Stimulated activated CD8-positive, alpha-beta memory T cell treated with anti-CD3 and anti-CD28 coated beads, Interleukin-15, amount 100 ng/mL, for 4 hours (primary cell): ENCODE results near the gene RTCA.
"Not testable (repeated sequence)": the region's sequence is repeated elsewhere in the genome, so short reads cannot be mapped to it uniquely, and the experiment has no call there.

Source experiments
- DNase-seq, 2 donors: peaks; one replicate each; pipeline ENCODE4 v3.0.0-alpha.2; 2020; ENCODE audit warnings: low read depth in 2 of 2

Gene RTCA

DNA sequence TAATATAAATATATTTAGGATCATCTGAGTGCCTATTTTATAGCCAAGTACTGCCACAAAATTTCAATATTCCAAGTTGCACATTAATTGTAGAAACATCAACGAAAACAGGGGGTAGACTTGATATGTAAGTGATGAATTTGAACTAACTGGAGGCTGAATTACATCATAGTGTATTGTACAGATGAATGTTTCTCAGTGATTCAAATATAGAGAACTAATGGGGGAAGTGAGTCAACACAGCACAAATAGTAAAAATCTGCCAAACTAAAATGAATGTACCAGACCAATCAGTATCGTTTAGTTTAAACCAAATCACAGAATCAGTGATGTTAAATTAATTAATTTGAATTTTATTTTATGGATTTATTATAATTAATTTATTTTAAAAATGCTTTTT is 42.8 kb downstream of the RTCA start:
- no peak for DNase-seq

DNA sequence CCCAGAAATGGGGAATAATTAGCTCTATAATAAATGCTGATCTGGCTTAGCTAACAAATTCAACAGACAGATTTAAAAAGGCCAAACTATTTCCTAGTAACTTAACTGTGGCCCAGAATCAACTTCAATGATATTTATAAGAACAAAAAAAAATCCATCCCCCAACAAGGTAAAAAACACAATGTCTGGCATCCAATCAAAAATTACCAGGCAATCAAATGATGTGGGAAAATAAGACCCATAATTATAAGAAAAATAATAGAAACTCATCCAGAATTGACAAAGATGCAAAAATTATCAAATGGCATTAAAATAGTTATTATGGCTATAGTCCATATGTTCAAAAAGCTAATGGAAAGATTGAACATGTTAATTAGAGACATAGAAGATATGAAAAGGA is 43.8 kb downstream of the RTCA start:
- DNase-seq = no peak

DNA sequence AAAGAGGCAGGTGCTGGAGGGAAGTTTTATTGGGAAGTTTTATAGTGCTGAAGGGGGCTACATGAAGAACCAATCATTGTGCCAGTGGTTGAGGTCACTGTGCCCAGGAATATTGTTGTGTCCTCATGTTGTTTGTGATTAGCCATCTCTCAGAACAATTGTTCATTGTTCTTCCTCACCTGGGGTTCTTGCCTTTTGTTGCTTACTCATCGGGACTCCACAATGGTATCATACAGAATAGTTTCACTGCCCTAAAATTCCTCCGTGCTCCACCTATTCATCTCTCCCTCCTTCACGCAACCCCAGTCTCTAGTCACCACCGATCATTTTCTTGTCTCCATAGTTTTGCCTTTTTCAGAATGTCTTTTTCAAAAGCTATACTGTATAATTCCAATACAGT is 47.4 kb downstream of the RTCA start:
- DNase-seq = no peak

DNA sequence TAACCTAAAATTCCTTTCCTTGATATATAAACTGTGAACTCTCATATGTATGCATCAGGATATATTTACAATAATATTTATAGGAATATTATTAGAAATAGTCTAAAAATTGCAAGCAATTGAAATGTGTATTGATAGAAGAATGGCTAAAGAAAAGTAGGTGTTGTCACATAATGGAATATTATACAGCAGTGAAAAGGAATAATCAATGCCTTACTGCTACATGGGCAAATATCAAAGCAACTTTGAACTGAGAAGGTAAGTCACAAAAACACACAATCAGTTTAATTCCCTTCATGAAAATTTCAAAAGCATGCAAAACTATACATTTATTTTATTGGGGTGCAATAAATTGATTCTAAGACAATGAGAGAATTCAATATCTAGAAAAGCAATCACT is 50.6 kb downstream of the RTCA start:
- DNase-seq = no peak

DNA sequence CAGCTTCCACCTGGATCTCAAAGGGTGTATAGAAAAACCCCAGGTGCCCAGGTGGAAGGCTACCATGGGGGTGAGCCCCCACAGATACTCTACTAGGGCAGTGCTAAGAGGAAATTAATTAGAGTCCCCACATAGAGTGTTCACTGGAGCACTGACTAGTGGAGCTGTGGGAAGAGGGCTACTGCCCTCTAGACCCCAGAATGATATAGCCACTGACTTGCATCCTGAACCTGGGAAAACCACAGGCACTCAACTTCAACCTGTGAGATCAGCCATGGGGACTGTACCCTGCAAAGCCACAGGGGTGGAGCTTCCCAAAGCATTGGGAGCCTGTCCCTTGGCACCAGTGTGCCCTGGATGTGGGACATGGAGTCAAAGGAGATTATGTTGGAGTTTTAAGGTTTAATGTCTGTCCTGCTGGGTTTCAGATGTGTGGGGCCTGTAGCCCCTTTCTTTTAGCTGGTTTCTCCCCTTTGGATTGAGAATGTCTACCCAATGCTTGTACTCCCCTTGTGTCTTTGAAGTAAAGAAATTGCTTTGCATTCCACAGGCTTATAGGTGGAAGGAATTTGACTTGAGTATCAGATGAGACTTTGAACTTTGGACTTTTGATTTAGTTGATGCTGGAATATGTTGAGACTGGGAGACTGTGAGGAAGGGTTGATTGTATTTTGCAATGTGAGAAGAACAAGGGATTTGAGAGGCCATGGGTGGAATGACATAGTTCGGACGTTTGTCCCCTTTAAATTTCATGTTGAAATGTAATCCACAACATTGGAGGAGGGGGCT is 54.5 kb downstream of the RTCA start:
- DNase-seq = no peak

DNA sequence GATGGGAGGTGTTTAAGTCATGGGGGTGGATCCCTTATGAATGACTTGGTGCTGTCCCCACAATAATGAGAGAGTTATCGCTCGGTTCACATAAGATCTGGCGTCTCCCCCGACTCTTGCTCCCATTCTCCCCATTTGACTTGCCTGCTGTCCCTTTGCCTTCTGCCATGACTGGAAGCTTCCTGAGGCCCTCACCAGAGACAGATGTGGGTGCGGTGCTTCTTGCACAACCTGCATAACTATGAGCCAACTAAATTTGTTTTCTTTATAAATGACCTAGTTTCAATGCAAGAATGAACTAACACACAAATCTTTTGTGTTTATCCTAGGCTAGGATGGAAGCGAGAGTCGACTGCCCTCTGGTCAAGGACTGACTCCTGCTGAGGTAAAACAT is 55.1 kb downstream of the RTCA start:
- no peak for DNase-seq

DNA sequence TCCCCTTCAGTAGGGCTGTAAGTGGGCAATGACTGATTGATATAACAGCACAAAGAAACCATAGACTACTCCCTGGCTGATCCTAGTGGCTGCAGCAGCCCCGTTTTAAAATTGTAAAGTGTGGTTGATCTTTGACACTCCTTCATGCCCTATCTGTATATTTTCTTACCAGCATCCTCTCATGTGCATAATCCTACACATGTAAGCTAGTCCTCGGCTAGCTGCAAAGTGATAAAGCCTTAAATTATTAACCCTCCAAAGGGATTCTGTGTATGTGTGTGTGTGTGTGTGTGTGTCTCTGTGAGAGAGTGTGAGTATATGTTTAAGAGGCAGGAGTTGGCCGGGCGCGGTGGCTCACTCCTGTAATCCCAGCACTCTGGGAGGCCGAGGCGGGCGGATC is 55.5 kb downstream of the RTCA start:
- DNase-seq = no peak

DNA sequence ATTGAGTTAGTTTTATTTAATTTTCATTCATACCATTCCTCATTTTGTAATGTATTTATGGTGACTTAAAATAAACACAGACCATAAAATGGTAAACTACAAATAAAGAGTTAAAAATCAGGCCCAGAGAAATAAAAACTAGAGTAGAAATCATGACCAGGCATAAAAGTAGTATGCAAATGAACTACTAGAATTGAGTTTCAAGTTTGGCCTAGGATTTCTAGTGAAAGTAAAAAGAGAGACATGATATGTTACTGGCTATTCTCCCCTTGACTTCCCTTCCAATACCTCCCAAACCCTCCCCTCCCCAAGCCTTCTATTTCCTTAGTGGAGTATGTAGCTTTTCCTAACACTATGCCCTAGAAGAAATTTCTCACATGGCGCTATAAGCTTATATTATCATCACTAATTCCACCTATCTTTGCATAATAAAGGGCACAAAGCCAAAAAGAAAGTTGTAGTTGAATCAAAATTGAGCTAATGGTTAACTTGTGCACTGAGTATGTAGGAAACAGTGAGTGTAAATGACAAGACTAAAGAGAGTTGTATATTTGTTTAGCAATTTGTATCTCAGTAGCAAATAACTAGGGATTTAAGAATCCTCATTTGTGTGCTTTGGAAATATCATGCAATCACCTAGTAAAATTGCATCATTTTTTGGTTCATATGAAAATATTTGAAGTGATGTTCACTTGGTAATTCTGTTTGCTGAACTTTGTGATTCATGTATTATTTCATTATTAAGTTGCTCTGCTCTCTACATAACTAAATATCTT is 56.6 kb downstream of the RTCA start:
- DNase-seq = no peak

DNA sequence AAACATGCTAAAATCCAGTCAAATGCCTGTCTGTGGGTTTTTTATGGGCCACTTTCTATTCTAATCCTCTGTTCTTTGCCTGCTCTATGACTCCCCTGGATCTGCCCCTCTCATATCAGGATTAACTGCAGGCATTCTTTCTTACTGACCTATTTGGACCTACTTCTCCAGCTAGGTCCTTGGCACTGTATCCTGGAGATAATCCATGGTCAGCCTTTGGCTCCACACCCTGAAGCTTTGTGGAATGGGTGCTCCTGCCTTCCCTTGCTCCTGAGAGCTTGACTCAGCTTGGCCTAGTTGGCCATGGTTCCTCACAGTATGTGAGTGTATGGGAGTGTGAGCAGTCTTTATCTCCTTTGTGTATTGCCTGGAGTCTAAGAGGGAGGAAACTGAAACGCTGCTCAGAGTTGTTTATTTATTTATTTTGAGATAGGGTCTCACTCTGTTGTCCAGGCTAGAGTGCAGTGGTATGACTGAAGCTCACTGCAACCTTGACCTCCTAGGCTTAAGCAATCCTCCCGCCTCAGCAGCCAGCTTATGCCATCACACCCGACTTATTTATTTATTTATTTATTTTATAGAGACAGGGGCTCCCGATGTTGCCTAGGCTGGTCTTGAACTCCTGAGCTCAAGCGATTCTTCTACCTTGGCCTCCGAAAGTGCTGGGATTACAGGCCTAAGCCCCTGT is 57.5 kb downstream of the RTCA start:
- no peak for DNase-seq

DNA sequence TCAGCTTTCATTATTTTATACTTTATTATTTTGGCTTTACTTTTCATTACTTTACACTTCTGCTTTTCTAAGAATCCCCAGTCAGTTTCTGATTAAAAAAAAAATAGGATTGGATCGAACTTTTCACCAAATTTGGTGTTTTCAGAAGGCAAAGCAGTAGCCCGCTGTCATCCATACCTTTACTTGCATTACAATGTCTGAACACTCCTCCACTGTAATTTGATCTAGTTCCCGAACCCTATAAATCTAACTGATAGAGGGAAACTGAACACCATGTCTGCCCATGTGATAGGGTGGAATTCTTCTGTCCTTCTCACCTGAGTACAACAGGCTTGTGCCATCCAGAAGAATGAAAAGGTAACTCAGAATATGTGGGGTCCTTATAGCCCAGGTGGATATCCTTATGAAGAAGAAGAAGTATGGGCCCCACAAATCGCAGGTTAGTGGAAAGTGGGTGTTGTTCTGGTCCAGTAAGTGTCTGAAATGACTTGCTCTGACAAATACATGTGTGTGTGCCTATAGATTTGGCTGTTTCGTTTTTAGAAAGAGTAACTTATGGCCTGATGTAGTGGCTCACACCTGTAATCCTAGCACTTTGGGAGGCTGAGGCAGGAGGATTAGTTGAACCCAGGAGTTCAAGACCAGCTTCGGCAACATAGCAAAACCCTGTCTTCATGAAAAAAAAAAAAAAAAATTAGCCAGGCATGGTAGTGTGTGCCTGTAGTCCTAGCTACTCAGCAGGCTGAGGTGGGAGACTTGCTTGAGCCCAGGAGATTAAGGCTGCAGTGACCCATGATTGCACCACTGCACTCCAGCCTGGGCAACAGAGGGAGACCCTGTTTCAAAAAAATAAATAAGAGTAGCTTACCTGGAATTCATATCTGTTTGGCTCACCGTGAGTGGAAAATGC is 59.7 kb downstream of the RTCA start:
- no peak for DNase-seq

DNA sequence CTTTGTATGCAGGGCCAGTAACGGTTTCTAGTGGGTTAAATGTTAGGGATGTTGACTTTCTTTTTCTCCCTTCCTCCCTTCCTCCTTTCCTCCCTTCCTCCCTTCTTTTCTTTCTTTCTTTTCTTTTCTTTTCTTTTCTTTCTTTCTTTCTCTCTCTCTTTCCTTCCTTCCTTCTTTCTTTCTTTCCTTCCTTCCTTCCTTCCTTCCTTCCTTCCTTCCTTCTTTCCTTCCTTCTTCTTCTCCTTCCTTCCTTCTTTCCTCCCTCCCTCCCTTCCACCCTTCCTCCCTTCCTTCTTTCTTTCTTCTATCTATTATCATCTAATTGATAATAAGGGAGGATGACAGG is 60.3 kb downstream of the RTCA start:
- DNase-seq = not testable (repeated sequence)

DNA sequence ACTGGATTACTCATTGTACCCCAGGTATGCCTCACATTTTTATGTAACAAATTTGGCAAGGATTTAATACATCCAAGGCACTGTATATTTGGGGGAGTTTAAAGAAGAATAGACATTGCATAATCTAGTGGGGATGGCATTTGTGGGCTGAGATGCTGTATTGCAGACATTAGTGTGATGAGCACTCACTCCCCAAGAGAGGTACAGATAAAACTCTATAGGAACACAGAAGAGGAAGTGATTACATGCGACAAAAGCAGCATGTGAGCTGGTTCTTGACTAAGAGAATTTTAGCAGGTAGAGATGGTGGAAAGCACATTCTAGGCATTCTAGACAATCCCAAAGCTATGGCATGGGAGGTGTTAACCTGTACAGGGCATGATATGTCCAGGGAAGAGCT is 62.1 kb downstream of the RTCA start:
- no peak for DNase-seq

DNA sequence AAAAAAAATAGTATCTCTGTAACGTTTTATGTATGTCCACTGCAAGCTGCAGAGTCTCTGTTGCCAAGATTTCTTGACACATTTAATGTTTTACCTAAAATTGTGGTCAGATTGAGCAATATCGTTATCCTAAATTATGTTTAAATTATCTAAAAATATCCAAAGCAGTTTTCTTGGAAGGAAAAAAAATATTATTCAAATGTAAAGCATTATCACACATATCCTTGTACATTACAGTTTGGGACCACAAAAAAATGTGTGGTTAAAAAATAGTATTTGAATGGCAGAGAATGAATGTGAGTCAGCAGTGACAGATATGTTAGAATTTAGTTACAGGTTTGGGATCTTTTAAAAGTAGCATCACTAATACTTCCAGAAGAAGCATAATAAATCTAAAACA is 65.1 kb downstream of the RTCA start:
- DNase-seq = not testable (repeated sequence)

DNA sequence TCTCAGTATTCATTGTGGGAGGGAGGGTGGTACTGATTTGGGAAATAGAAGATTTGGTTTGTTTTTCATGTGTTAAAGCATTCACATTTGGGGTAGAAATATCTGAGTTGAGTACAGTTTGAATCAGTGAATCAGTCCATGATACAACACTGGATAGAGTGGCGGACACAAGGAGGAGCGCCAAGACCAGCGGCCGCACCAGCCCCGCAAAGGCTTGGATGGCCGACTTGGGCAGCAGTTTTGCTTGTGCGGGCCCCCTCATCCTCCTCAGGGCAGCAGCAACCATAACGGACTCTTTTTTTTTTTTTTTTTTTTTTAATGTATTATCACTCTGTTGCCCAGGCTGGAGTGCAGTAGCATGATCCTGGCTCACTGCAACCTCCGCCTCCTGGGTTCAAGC is 66.3 kb downstream of the RTCA start:
- DNase-seq = no peak

DNA sequence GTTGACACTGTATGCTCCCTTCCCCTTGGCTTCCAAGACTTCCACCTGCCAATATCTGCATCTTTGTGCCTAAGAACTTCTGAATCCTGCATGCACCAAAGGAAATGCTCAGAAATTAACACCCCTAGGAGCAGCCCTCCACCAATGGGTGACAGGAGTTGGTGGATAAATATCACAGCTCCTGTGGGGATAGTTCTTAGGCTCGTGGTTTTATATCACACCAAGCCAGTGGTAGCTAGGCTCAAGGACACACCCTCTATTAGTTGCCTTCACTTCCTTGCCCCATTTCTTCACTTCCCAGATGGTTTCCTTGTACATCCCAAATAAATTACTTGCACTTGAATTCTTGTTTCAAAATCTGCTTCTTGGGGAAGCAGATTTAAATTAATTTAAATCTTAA is 69.4 kb downstream of the RTCA start:
- DNase-seq = no peak

DNA sequence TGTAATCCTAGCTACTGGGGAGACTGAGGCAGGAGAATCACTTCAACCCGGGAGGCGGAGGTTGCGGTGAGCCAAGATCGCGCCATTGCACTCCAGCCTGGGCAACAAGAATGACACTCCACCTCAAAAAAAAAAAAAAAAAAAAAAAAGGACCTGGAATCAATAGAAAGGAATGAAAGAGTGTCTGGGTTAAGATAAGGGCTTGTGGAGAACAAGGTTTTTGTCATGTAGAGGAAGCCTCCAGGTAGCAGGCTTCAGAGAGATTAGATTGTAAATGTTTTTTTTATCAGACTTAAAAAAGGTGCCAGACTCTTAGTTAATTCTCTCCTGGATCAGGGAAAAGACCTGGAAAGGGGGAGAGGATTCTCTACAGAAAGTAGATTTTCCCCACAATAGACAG is 71.9 kb downstream of the RTCA start:
- not testable (repeated sequence) for DNase-seq

DNA sequence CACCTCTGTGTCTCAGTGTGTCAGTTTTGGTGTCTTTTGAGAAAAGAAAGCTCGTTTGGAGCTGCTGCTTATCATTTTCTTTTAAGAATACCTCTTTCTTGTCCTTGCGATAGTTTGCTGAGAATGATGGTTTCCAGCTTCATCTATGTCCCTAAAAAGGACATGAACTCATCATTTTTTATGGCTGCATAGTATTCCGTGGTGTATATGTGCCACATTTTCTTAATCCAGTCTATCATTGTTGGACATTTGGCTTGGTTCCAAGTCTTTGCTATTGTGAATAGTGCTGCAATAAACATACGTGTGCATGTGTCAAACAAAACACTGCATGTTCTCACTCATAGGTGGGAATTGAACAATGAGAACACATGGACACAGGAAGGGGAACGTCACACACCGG is 73.7 kb downstream of the RTCA start:
- DNase-seq = not testable (repeated sequence)

DNA sequence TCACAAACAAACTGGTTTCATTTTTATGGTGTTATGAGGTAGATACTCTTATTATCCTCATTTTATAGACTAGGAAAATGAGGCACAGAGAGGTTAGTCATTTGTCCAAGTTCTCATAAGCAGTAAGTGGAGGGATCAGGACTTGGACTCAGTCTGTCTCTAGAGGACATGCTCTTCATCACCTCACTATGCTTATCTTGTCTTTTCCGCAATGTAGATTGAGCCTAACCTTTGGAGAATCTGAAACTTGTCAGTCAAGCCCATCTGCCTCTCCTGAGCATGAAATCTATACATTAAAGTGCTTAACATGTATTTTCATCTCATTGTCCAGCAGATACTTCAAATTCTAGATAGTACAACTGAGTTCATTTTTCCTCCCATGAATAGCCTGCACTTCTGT is 74.5 kb downstream of the RTCA start:
- no peak for DNase-seq

DNA sequence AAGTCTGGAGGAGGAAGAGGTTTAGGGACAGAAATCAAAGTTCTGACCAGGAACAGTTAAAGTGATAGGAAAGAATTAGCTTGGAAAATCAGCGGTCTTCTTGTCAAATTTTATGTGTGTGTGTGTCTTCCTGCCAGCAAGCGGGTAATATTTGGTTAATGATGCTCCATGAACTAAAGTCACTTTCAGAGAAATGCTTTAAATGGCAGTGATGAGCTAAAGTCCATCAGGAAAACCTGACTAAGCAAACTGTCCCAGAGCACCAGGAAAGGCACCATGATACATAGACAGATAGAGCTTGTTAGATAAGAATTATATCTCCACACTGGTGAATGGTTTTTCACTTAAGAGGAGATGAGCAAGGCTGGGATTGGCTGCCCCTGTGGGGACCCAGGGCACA is 76.3 kb downstream of the RTCA start:
- DNase-seq = no peak
